ENCODE measurements around the gene DNAH12. TPM values are rescaled to one million over a fixed set of nuclear protein-coding genes. Genes with fewer than 3 reads are reported as not detected.

Gene DNAH12
- total RNA-seq, 2 experiments from 2014 or later: 0.21 TPM; not detected in 1

GRCh38 chr3:57538465-57538864, 5.7 kb downstream of the DNAH12 start:
- H3K4me2 ChIP-seq (ENCODE audit: low read length): no peak overlapping the region
- no peak for DNase-seq (ENCODE audit: low spot score)
- TF ChIP-seq, protein P1, sequence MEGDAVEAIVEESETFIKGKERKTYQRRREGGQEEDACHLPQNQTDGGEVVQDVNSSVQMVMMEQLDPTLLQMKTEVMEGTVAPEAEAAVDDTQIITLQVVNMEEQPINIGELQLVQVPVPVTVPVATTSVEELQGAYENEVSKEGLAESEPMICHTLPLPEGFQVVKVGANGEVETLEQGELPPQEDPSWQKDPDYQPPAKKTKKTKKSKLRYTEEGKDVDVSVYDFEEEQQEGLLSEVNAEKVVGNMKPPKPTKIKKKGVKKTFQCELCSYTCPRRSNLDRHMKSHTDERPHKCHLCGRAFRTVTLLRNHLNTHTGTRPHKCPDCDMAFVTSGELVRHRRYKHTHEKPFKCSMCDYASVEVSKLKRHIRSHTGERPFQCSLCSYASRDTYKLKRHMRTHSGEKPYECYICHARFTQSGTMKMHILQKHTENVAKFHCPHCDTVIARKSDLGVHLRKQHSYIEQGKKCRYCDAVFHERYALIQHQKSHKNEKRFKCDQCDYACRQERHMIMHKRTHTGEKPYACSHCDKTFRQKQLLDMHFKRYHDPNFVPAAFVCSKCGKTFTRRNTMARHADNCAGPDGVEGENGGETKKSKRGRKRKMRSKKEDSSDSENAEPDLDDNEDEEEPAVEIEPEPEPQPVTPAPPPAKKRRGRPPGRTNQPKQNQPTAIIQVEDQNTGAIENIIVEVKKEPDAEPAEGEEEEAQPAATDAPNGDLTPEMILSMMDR (conservative IDR thresholded peaks at IDR 0.05; ENCODE audit: low read length): no peak
- no peak for TF ChIP-seq EZH2phosphoT487 (IDR thresholded peaks at IDR 0.05; ENCODE audit: borderline replicate concordance, low read depth, low read length)
- H4K20me1 ChIP-seq (ENCODE audit: insufficient read depth, low read length): no peaks in the 10 kb centered on the region
- intact Hi-C loops (cut with micrococcal nuclease; ENCODE audit: unreplicated experiment): no loop called here
- no peaks in the 10 kb centered on the region for H3K36me3 ChIP-seq (ENCODE audit: insufficient read depth, low read length)
- H3K9me2 ChIP-seq (ENCODE audit: insufficient read depth, low read length): no peaks in the 10 kb centered on the region
- no TSS peak for BruUV-seq (replicated peaks)
- POLR2A ChIA-PET: interaction anchor here (0.5 to 1.3 kb wide), 2 partner anchors 14 to 17 kb away, joined by 3 to 4 read pairs; no protein-coding TSS in a partner anchor
- no peak overlapping the region for H3K27ac ChIP-seq (ENCODE audit: low read depth, low read length, poor library complexity, severe bottlenecking)
- H3K9me3 ChIP-seq (ENCODE audit: low read length): no peaks in the 10 kb centered on the region
- H3K79me2 ChIP-seq (ENCODE audit: insufficient read depth, low read depth, low read length): no peaks in the 10 kb centered on the region
- CTCF ChIA-PET (ENCODE audit: unreplicated experiment): no interaction called here
- H3K4me1 ChIP-seq (ENCODE audit: insufficient read depth, low read length, poor library complexity, severe bottlenecking): no peaks in the 10 kb centered on the region
- H3K4me3 ChIP-seq (ENCODE audit: low read depth, low read length, poor library complexity, severe bottlenecking): no peak overlapping the region
- H2AFZ ChIP-seq (ENCODE audit: low read length): no peak overlapping the region

DNA sequence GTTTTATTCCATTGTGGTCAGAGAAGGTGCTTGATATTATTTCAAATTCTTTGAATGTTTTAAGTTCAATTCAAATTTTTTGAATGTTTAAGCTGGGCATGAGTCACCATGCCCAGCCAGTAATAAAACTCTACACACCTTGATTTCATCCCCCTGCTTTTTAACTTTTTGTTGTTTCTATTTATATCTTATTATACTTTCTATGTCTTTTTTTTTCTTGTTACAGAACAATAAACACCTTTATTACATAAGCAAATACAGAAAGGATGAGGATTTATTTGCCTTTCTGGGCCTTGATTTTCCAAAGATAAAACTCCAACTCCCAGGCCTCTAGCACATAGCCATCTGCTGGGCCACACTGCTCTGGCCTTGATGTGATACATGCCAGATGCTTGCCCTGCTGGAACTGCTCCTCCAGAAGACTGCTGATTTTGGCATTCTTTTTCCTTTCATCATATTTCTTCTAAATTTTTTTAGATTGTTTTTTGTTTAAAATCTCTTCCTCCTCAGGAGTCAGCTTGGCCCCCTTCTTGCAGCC, 14.0 kb downstream of the DNAH12 start:
- no peaks in the 10 kb centered on the region for H3K36me3 ChIP-seq (ENCODE audit: insufficient read depth, low read length)
- H3K9me3 ChIP-seq (ENCODE audit: low read length): no peaks in the 10 kb centered on the region
- H3K27ac ChIP-seq (ENCODE audit: low read depth, low read length, poor library complexity, severe bottlenecking): no peak overlapping the region
- DNase-seq (ENCODE audit: low spot score): no peak
- TF ChIP-seq, protein P1 (conservative IDR thresholded peaks at IDR 0.05; ENCODE audit: low read length): no peak
- TF ChIP-seq EZH2phosphoT487 (IDR thresholded peaks at IDR 0.05; ENCODE audit: borderline replicate concordance, low read depth, low read length): no peak
- POLR2A ChIA-PET: no interaction called here
- no peaks in the 10 kb centered on the region for H3K4me1 ChIP-seq (ENCODE audit: insufficient read depth, low read length, poor library complexity, severe bottlenecking)
- H2AFZ ChIP-seq (ENCODE audit: low read length): no peak overlapping the region
- CTCF ChIA-PET (ENCODE audit: unreplicated experiment): no interaction called here
- intact Hi-C loops (cut with micrococcal nuclease; ENCODE audit: unreplicated experiment): no loop called here
- H4K20me1 ChIP-seq (ENCODE audit: insufficient read depth, low read length): no peaks in the 10 kb centered on the region
- H3K9me2 ChIP-seq (ENCODE audit: insufficient read depth, low read length): no peaks in the 10 kb centered on the region
- no peak overlapping the region for H3K4me3 ChIP-seq (ENCODE audit: low read depth, low read length, poor library complexity, severe bottlenecking)
- H3K79me2 ChIP-seq (ENCODE audit: insufficient read depth, low read depth, low read length): no peaks in the 10 kb centered on the region
- no peak overlapping the region for H3K4me2 ChIP-seq (ENCODE audit: low read length)
- BruUV-seq (replicated peaks): no TSS peak

- Histone ChIP-seq H3K4me1 (ENCODE audit: insufficient read depth, low read length, poor library complexity, severe bottlenecking) (no peaks in the 10 kb centered on the region), H3K79me2 (ENCODE audit: insufficient read depth, low read depth, low read length) (no peaks in the 10 kb centered on the region), H4K20me1 (ENCODE audit: insufficient read depth, low read length) (no peaks in the 10 kb centered on the region), H3K4me2 (ENCODE audit: low read length) (no peak overlapping the region), H2AFZ (ENCODE audit: low read length) (no peak overlapping the region), H3K9me2 (ENCODE audit: insufficient read depth, low read length) (no peaks in the 10 kb centered on the region), H3K4me3 (ENCODE audit: low read depth, low read length, poor library complexity, severe bottlenecking) (no peak overlapping the region), H3K27ac (ENCODE audit: low read depth, low read length, poor library complexity, severe bottlenecking) (no peak overlapping the region), H3K9me3 (ENCODE audit: low read length) (no peaks in the 10 kb centered on the region), H3K36me3 (ENCODE audit: insufficient read depth, low read length) (no peaks in the 10 kb centered on the region)
- CTCF ChIA-PET (ENCODE audit: unreplicated experiment): interaction anchor here (0.5 kb wide), 1 partner anchor 36 kb away, joined by 4 read pairs; no protein-coding TSS in a partner anchor
- TF ChIP-seq, protein P1 (conservative IDR thresholded peaks at IDR 0.05; ENCODE audit: low read length): no peak
- no peak for TF ChIP-seq EZH2phosphoT487 (IDR thresholded peaks at IDR 0.05; ENCODE audit: borderline replicate concordance, low read depth, low read length)
- no peak for DNase-seq (ENCODE audit: low spot score)
- intact Hi-C loops (cut with micrococcal nuclease; ENCODE audit: unreplicated experiment): no loop called here
- POLR2A ChIA-PET: interaction anchor here (0.6 to 1.2 kb wide), 2 partner anchors 11 to 20 kb away, joined by 3 read pairs; no protein-coding TSS in a partner anchor
- no TSS peak for BruUV-seq (replicated peaks)
Observed at GRCh38 chr3:57518276-57518915, 25.7 kb downstream of the DNAH12 start.

Measured in OCI-LY7 (cell line).